GM19035 (cell line): ENCODE results near the gene RPL27A.
A peak's percentile ranks its signal among the peaks of the same experiment; 100 is the strongest.
"Not testable (repeated sequence)": the region's sequence is repeated elsewhere in the genome, so short reads cannot be mapped to it uniquely, and the experiment has no call there.

ENCODE experiments used
- ATAC-seq: cut with Tn5 transposase; IDR thresholded peaks from one replicate; pipeline ENCODE4 v1.9.1; 2021; ENCODE audit not compliant: unreplicated experiment

The RPL27A gene

DNA sequence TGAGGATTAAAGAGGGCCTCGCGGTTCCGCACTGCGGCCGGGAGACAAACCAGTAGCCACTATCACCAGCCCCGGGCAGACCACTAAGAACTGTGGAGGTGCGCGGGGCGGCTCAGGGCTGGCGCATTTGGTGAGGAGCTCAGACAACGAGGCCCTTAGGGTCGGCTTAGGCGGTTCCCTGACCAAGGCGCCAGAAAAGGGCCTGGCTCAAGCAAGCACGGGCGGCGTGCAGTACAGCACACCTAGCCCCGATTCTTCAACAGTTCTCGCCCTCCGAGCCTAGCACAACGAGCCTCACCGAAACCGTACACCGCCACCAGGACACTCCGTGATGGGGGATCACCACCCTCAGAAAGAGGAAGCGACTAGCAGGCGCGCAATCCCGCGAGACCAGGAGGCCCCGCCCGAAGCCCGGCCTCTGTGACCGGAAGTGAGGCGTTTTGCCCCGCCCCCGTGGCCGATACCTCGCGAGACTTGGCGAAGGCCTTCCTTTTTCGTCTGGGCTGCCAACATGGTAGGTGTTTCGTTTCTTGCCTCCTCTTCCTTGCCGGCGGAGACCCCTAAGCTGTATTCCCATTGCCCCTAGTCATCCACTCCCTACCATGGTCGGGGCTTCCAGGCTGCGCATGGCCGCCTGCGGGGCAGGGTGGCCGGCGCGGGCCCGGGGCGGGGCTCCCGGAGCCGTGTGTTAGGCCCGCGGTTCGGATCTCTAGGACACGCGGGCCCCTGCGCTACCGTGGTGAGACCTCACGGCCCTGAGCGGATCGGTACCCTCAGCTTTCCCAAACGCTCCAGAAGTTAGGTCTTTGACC, at the start of gene RPL27A, which contains the start of gene TRIM66:
Gene RPL27A, plus strand, starts transcription at position 490 of the 812 bp plus-strand sequence. Its CDS starts 22 bp downstream, at position 512.
Gene TRIM66, minus strand, starts transcription at position 363 of the 812 bp plus-strand sequence. CDS start 10,391 bp downstream, outside the sequence.
- peak; percentile 94 for ATAC-seq

DNA sequence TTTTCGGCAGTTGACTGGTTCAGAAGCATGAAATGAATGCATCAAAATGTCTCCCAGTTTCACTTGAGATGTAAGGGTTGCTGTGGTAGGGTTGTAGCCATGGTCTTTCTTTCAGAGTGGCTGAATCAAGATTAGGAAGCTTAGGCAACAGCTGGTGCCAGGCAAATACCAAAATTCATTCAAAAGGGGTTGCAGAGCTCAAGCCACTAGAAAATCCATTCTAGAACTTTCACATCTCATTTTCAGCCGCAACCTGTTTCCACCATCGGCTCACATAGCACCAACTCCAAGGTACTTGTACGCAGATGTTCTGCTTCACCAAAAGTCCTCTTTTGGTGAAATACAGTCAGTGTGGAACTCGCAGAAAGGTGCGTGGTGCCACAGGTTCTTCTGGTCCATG, 48.1 kb upstream of the RPL27A start:
- no peak for ATAC-seq

DNA sequence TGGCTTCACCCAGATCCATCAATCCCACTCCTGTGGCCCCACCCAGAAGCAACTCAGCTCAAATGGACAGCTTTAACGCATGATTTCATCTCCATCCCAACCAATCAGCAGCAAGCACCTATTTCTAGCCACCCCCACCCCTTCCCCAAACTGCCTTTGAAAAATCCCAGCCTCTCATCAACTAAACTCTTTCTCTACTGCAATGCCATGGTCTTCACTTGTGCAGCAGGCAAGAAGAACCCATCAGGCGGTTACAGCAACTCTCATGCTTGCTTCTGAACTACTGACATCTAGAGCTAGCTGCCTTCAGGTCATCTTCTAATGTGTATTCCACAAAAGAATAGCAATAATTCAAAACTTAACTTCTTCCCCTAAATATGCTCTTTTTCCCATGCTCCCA, 46.5 kb upstream of the RPL27A start:
- ATAC-seq: no peak

DNA sequence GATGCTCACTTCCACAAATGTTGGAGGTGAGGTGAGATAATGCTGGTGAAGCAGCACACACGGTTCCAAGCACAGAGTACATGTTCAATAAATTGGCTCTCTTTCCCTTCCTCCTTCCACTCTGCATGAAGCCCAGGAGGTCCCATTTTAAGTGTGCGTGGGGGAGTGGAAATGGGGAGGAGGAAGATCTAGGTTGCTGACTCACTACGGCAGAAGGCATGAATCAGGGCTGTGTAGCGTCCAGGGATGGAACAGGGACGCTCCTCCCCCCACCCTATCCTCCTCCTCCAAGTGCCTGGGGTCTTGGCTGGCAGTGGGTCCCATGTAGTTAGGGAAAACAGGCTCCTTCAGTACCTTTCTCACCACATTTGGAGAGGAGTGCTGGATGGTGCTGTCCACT, 44.3 kb upstream of the RPL27A start:
- no peak for ATAC-seq

DNA sequence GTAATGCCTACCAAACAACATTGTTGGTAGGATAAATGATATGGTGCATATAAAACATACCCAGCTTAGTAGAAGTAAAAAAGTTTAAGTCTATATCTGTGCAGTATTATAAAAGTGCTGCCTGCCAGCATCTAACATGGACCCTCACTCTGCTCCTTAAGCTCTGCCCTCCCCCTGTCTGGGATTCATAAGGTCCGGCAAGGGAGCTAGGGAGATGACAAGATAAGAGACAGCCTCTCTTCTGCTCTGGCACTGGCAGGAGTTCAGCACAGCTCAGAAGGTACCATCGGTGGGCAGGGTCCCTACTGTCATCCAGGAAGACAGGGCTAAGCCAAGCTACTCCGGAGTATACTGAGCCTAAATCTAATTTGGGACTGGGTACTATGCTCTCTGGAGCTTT, 42.9 kb upstream of the RPL27A start:
- ATAC-seq: no peak

DNA sequence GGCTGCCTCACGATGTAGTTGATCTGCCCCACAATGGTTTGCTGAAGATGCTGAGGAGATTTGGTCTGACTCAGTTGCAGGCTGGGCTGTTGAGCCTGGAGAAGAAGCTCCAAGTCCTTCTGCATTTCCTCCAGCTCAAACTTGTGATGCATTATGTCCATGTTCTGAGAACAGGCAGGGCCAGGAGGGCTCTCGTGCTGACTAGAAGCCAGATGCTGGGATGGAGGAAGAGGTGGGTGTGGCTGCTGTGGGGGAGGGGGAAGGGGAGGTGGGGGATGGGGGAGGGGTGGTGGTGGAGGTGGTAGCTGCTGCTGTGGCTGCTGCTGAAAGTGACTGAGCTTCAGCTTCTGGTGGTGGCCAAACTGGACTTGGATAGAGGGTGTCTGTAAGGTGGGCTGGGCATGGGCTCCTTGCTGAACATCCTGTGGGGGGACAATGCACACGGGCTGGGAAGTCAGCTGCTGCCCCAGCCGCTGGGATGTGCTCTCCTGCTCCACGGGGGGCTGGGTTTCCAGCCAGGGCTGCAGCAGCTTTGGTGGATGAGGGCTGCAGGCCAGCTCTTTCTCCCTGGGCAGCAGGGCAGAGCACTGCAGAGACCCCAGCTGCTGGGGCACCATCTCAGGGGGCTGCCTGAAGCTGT, 42.2 kb upstream of the RPL27A start:
- no peak for ATAC-seq

DNA sequence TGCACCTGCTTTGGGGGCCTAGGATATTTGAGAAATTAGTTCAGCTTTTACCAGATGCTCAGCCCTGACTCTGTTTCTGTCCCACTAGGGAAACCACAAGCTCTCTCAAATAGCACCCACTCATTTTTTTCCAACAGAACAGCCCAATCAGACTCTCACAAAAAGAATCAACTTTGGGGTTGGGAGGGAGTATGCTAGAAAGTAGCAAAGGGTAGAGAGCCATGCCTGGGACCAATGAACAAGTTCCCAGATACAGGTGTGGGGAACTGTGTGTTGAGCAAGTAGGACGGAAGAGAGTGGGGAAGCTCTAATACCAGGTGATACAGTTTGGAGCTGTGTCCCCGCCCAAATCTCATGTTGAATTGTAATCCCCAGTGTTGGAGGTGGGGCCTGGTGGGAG, 41.3 kb upstream of the RPL27A start:
- no peak for ATAC-seq

DNA sequence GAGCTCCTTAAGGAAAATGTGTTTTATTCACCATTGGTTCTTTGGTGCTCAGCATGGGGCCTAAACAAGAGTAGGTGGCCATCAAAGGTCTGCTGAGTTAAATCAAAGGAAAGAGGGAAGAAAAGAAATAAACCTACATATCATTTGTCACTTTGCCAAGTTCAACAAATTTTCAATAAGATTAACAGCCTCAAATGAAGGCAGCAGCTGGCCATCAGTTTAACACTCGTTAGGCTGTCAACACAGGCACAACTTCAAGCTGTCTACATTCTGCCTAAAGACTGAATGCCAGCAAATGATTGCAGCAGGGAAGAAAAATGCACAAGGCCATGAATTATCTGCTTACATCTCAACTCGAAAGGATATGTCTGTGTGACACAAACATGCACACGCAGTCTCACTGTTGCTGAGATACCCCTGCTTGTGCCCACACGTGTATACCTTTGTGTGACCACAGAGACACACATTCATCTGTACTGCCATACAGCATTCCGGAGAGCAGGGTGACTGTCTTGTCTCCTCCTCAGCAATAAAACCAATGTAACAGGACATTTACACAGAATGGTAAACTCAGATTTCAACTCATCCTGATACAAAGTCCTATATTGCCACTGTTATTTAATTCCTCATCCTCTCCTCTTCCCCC, 40.3 kb upstream of the RPL27A start:
- ATAC-seq: no peak

DNA sequence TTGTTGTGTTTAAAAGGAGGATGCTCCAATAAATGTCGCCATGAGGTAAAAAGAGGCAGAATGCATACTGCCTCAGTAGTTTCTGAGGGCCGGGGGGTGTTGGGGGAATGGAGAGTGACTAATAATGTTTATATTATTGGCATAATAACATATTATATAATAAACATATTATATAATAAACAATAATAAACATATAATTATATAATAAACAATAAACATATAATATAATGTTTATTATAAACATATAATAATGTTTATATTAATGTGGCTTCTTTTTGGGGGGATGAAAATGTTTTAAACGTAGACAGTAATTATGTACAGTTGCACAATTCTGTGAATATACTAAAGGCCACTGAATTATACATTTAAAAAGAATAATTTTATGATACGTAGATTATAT, 35.7 kb upstream of the RPL27A start:
- ATAC-seq: no peak

DNA sequence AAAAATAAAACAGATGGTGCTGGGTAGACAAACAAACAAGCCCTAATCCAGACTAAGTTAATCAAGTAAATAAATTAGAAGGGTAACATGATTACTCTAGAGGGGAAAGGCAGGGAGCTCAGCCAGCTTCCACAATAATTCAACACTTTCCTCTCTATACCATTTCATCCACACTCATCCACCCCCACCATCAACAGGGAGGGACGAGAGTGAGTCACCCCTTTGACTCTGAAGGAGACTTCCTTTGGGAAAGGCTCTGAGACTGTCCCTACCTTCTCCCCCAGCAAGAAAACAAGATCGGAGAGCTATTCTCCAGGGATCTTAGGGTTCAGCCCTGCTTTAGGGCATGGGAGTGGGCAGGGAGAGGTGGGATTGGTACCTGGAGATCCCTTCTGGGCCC, 33.2 kb upstream of the RPL27A start:
- ATAC-seq: no peak

DNA sequence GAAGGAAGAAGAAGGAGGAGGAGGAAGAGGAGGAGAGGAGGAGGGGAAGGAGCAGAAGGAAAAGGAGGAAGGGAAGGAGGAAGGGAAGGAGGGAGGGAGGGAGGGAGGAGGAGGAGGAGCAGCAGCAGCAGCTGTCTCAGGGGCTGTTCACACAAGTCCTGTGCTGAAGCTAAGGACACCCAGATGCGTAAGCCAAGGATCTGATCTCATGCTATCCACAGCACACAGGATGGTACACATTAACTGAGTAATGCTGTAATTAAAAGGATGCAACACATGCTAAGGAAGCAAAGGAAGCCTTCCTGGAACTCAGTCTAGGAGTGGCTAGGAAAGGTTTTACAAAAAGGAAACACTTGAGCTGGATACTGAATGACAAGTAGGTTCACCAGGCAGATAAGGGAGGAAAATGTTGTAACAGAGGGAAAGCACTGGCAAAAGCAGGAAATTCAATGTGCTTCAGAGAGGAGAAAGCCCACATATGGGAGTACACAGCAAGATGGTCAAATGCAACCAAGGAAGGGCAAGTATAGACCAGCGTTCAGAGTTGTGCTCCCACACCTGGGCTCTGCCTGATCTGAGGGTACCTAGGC, 32.1 kb upstream of the RPL27A start:
- no peak for ATAC-seq

DNA sequence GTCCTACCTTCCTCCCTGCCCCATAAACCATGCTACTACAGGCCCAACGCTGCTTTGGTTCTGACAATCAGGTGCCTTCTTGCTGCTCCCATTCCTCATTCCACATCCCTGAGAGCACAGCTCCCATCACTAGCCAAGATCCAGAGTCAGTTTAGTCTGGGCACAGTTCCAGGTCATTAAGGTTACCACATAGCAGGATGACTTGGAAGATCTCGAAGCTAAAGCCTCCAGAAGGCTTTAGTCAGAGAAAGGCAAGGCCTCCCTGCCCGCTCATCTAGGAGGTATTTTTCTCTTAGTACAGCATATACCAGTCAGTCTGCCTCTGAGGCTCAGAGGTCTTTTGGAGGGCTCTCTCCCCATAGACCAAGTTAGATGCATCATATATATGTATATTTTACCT, 30.5 kb upstream of the RPL27A start:
- no peak for ATAC-seq

DNA sequence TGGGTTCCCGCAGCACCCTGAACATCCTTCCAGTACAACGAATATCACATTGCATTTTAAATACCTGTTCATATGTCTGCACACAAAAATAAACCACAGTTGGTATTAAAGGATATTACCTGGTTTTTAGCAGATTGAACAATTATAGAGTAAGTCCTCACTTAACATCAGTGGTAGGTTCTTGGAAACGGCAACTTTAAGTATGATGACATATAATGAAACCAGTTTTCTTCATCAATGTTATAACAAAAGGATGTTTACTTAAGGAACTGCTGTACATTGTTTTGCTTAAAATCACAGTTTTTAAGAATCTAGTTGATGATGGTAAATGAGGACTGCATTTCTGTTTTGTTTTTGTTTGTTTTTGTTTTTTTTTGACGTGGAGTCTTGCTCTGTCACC, 28.1 kb upstream of the RPL27A start:
- ATAC-seq: no peak

DNA sequence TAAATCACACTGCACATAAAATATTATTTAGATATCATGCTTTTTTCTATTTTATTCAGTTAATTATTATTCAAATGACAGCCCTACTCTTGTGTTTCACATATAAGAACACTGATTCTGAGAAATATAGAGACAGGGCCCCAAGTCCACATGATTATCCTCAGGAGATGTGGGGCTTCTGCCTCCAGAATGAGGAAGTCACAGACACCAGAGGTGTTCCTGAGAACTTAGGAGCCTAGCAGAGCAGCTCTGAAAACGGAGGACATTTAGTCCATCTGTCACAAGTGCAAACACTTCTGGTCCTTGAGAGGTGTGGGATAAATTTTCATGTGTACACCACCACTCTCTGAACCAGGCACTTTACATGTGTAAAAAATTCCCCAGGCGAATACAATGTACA, 26.3 kb upstream of the RPL27A start:
- ATAC-seq: no peak

DNA sequence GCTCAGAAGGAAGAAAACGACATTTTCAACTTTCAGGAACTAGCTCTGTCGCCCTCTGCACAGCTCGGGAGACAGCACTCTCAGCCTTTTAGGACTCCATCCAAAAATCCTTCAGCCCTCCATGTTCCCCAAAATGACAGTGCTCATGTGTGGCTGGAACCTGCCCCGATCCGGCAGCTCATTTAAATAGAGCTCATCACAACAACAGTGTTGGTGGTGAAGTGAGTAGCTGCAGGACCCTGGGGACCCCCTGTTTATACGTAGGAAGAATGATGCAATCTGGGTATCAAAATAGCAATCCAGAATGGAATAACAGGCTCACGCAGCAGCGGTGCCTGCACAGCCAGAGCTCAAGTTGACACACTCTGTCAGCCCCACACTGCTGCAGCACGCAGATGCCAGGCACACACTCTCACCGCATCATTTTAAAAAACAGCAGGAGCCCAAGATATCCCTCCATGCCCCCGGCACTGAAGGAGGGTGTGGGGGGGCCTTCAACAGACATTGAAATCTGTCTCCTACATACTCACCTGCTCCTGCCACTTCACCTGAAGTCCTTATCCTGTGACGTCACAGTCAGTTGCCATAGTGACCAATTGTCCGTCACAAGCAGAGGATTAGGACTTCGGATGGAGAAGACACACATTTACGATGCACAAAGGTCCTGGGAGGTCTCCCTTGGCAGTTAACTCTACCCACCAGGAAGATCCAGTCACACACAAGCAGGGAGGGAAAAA, 24.1 kb upstream of the RPL27A start:
- no peak for ATAC-seq

DNA sequence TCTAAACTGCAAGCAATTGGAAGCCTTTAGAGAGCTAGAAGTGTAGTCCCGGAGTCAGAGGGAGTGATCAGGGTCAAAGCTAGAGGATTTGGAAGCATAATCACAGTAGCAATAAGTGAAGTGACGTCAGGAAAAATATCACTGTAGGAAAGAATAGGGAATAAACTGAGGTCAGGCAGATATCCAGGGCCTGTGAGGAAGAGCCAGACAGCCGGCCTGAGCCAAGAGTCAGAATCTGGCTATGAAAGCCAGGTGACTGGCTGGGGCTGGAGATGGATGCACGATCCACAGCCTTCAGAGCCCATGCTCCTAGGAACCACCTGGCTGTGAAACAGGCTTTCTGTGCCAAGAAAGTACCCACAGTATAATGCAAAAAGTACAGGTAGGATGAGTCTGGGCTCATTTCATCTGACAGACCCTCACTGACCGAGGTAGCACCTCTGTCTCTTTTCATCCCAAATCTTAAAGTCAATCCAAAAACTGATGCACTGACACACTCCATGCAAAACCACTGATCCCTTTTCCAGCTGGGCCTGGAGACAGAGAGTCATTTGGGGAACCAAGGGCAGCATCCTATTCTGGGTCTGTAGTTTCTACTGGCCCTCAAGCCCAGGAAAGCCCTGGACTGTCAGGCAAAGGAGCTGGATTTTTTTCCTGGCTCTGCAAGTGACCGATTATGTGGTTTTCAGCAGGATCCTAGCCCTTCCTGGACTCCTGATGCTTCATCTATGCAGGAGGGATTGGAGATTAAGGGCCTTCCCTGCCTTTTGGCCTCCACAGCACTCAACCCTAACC, 21.4 kb upstream of the RPL27A start:
- ATAC-seq: no peak

DNA sequence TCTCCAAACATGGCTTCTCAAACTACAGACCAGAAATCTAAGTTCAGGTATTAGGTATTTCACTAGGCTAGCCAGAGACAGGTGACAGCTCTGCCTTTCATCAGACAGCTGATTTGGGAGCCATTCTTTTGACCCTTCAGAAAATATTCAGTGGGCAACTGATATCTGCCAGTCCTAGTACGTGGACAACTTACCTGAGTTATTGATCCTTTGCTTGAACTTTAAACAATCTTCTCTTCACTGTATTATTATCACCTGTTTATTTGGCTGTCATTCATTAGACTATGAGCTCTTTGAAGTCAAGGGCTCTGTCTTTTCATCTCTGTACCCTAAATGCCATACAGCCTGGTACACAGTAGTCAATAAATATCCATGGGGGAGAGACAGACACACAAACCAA, 17.4 kb upstream of the RPL27A start:
- ATAC-seq: no peak

DNA sequence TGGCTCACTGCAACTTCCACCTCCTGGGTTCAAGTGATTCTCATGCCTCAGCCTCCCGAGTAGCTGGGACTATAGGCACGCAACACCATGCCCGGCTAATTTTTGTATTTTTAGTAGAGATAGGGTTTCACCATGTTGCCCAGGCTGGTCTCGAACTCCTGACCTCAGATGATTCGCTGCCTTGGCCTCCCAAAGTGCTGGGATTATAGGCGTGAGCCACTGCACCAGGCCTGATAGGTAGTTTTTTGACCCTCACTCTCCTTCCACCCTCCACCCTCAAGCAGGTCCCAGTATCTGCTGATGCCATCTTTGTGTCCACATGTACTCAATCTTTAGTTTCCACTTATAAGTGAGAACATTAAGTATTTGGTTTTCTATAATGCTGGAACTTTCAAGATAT, 12.5 kb upstream of the RPL27A start:
- ATAC-seq: not testable (repeated sequence)

DNA sequence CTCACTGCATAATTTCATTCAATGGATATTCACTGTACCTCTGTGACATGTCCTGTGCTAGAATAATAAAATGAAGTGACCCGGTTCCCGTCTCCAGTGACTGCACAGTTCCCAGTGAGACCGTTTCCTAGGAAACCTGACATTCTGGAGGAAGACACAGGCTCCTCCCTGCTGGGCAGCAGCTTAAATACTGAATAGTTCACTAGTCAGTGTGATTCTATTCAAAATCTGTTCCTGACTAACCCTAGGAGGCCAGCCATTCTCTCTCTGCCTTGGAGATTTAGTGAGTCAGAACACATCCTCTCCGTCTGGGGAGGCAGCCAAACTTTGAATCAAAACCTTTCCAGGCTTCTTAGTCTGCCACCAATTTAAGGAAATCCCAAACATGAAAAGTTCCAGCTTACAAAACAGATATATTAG, 11.4 kb upstream of the RPL27A start:
- ATAC-seq: no peak

DNA sequence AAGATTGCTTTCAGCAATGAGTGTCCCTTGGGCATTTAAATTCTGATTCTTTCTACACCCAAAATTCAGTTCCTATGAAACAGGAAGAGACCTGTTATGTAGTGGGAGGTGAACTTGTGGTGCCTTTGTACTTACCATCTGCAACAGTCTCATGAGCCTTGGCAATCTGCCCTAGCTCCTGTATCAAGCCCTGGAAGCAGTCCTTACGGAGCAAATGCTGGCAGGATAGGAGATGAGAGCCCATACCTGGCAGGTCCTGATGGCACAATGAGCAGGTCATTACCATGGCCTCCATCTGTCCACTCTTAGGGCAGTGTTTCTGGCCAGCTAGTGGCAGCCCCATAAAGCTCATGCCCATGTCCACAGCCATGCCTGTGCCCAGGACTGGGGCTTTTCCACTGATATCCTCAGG, 10.9 kb upstream of the RPL27A start:
- ATAC-seq: no peak
